GM23338 (cell line): Measurements from ENCODE around the gene CD180. TPM values are rescaled to one million over a fixed set of nuclear protein-coding genes. Genes with fewer than 3 reads are reported as not detected.

Experiments used
- ATAC-seq: fragments of 200-7000 bp; cut with Tn5 transposase; 3 replicates; pipeline ENCODE4 v1.9.1; 2020
- DNase-seq: peaks from one replicate; pipeline ENCODE4 v3.0.0-alpha.2; 2015; ENCODE audit warnings: low spot score
- H2AFZ ChIP-seq: fragments of 200-600 bp; sonication (generic); 2 replicates; pipeline ENCODE4 v1.8.0; 2016; ENCODE audit warnings: antibody characterized with exemption, mild to moderate bottlenecking, moderate library complexity
- H3F3A ChIP-seq: fragments of 200-600 bp; sonication (generic); replicated peaks from 2 replicates; pipeline ENCODE4 v1.8.0; 2017; ENCODE audit warnings: antibody characterized with exemption, mixed run types, low read depth
- H3K27ac ChIP-seq: fragments of 200-600 bp; sonication (generic); 2 replicates; pipeline ENCODE4 v1.6.1; 2016; ENCODE audit warnings: low read depth
- H3K27me3 ChIP-seq: fragments of 200-600 bp; sonication (generic); 2 replicates; pipeline ENCODE4 v1.8.0; 2016; ENCODE audit warnings: mild to moderate bottlenecking, mixed run types, moderate library complexity; ENCODE audit not compliant: insufficient read depth
- H3K36me3 ChIP-seq: fragments of 200-600 bp; sonication (generic); 2 replicates; pipeline ENCODE4 v1.8.0; 2016; ENCODE audit warnings: mild to moderate bottlenecking; ENCODE audit not compliant: insufficient read depth
- H3K4me1 ChIP-seq: fragments of 200-600 bp; sonication (generic); 2 replicates; pipeline ENCODE4 v1.8.0; 2016; ENCODE audit warnings: mild to moderate bottlenecking, moderate library complexity; ENCODE audit not compliant: insufficient read depth
- H3K4me2 ChIP-seq: fragments of 200-600 bp; sonication (generic); 2 replicates; pipeline ENCODE4 v1.7.1; 2017; ENCODE audit warnings: mixed run types
- H3K4me3 ChIP-seq: fragments of 200-600 bp; sonication (generic); 2 replicates; pipeline ENCODE4 v1.6.1; 2016; ENCODE audit warnings: mixed run types
- H3K79me2 ChIP-seq: fragments of 200-600 bp; sonication (generic); replicated peaks from 2 replicates; pipeline ENCODE4 v1.8.0; 2017; ENCODE audit warnings: mild to moderate bottlenecking; ENCODE audit not compliant: insufficient read depth
- H3K9me2 ChIP-seq: fragments of 200-600 bp; sonication (generic); 2 replicates; pipeline ENCODE4 v1.8.0; 2017; ENCODE audit not compliant: insufficient read depth
- H4K20me1 ChIP-seq: fragments of 200-600 bp; sonication (generic); replicated peaks from 2 replicates; pipeline ENCODE4 v1.8.0; 2017; ENCODE audit warnings: mild to moderate bottlenecking; ENCODE audit not compliant: insufficient read depth
- H3K27ac Mint-ChIP-seq: 2 replicates; pipeline ENCODE4 v1.8.0; 2020; ENCODE audit warnings: inconsistent platforms, mild to moderate bottlenecking, moderate library complexity, mixed read lengths
- H3K27me3 Mint-ChIP-seq: 3 replicates; pipeline ENCODE4 v1.8.0; 2022; ENCODE audit warnings: low read depth, mild to moderate bottlenecking, moderate library complexity, mixed read lengths, inconsistent platforms; ENCODE audit not compliant: insufficient read depth, poor library complexity
- H3K36me3 Mint-ChIP-seq: 3 replicates; pipeline ENCODE4 v1.8.0; 2021; ENCODE audit warnings: low read depth, mild to moderate bottlenecking, inconsistent platforms, moderate library complexity, mixed read lengths
- H3K4me1 Mint-ChIP-seq: 3 replicates; pipeline ENCODE4 v1.8.0; 2020; ENCODE audit warnings: mild to moderate bottlenecking, inconsistent platforms, mixed read lengths
- H3K4me3 Mint-ChIP-seq: 3 replicates; pipeline ENCODE4 v1.8.0; 2021; ENCODE audit warnings: moderate library complexity, mild to moderate bottlenecking, inconsistent platforms, mixed read lengths
- H3K9me3 Mint-ChIP-seq: 3 replicates; pipeline ENCODE4 v1.8.0; 2020; ENCODE audit warnings: moderate library complexity, mild to moderate bottlenecking, inconsistent platforms, mixed read lengths
- JUNB ChIP-seq: IDR thresholded peaks from one replicate; pipeline ENCODE4 v1.6.1; 2016; ENCODE audit warnings: antibody characterized with exemption; ENCODE audit not compliant: unreplicated experiment
- NANOG ChIP-seq: IDR thresholded peaks from 2 replicates; pipeline ENCODE4 v1.6.1; 2016; ENCODE audit warnings: antibody characterized with exemption, borderline replicate concordance
- REST ChIP-seq: IDR thresholded peaks from one replicate; pipeline ENCODE4 v1.6.1; 2018; ENCODE audit warnings: antibody characterized with exemption; ENCODE audit not compliant: unreplicated experiment
- STAT1 ChIP-seq: IDR thresholded peaks from one replicate; pipeline ENCODE4 v1.6.1; 2016; ENCODE audit warnings: antibody characterized with exemption; ENCODE audit not compliant: unreplicated experiment
- polyA plus RNA-seq: library from polyadenylated mRNA; unstranded; fragments of >200 nt; fragmentation: Nextera tagmentation; extraction: Ambion mirVana; gene quantifications from 2 replicates; pipeline ENCODE4 v1.2.1, GENCODE V29; 2016
- total RNA-seq: library from RNA; depleted of rRNA; stranded (reverse); fragments of >200 nt; shearing (Covaris generic); gene quantifications from 2 replicates; pipeline ENCODE4 v1.2.3, GENCODE V29; 2014
- TF ChIP-seq, protein P1 (sequence below), 2 experiments: fragments of 200-600 bp in 1 of 2; sonication (generic) in 1 of 2; conservative IDR thresholded peaks; 2 replicates each; pipeline versions ENCODE4 v1.5.1 to v1.6.1; 2016 to 2017; ENCODE audit warnings: antibody characterized with exemption in 2 of 2, low read depth in 2 of 2, mild to moderate bottlenecking in 2 of 2, moderate library complexity in 1 of 2
- TF ChIP-seq, protein P2 (sequence below): IDR thresholded peaks from 2 replicates; pipeline ENCODE4 v1.6.1; 2016; ENCODE audit warnings: antibody characterized with exemption

CD180 gene
- total and polyA plus RNA-seq, 2 experiments from 2014 or later, result not detected

GRCh38 chr5:67188274-67189078 lies 8.1 kb downstream of the CD180 start:
- 0 out of 2 replicates have a peak, but pooled peaks cover 6% of the 10 kb centered on the region for H3K4me1 ChIP-seq
- H3K27me3 ChIP-seq, result no peaks in the 10 kb centered on the region
- Mint-ChIP-seq H3K4me3 (no peak overlapping the region), H3K27me3 (peaks cover 5% of the 10 kb centered on the region), H3K4me1 (peaks cover 10% of the 10 kb centered on the region), H3K36me3 (peaks cover 6% of the 10 kb centered on the region; the same call in 2 of the 3 replicates), H3K27ac (no peak overlapping the region), H3K9me3 (peaks cover 9% of the 10 kb centered on the region)
- H2AFZ ChIP-seq, result 0 out of 2 replicates have a peak overlapping the region, but pooled peaks have one; percentile 10
- H3K9me2 ChIP-seq, result peaks cover 13% of the 10 kb centered on the region; the same call in 1 of the 2 replicates
- TF ChIP-seq JUNB, result no peak
- no peaks in the 10 kb centered on the region for H3F3A ChIP-seq
- H3K4me2 ChIP-seq, result no peak overlapping the region
- ATAC-seq, result no peak
- DNase-seq, result no peak
- H3K4me3 ChIP-seq, result no peak overlapping the region
- H3K79me2 ChIP-seq, result no peaks in the 10 kb centered on the region
- H3K36me3 ChIP-seq, result no peaks in the 10 kb centered on the region
- no peak overlapping the region for H3K27ac ChIP-seq
- H4K20me1 ChIP-seq, result no peaks in the 10 kb centered on the region

GRCh38 chr5:67187006-67187715 lies 9.4 kb downstream of the CD180 start:
- H3K4me2 ChIP-seq, result no peak overlapping the region
- ATAC-seq (no peak), DNase-seq (no peak)
- Mint-ChIP-seq H3K4me1 (peaks cover 20% of the 10 kb centered on the region), H3K27ac (no peak overlapping the region), H3K9me3 (peaks cover 2% of the 10 kb centered on the region; the same call in 2 of the 3 replicates), H3K27me3 (peaks cover 3% of the 10 kb centered on the region), H3K36me3 (no peaks in the 10 kb centered on the region; the same call in 2 of the 3 replicates), H3K4me3 (no peak overlapping the region)
- H3K27ac ChIP-seq, result no peak overlapping the region
- no peak overlapping the region for H2AFZ ChIP-seq
- H3K27me3 ChIP-seq, result no peaks in the 10 kb centered on the region
- H3F3A ChIP-seq, result no peaks in the 10 kb centered on the region
- peaks cover 17% of the 10 kb centered on the region for H3K9me2 ChIP-seq
- peaks cover 13% of the 10 kb centered on the region; the same call in 1 of the 2 replicates for H3K4me1 ChIP-seq
- H3K36me3 ChIP-seq, result no peaks in the 10 kb centered on the region
- no peaks in the 10 kb centered on the region for H3K79me2 ChIP-seq
- H4K20me1 ChIP-seq, result no peaks in the 10 kb centered on the region
- H3K4me3 ChIP-seq, result no peak overlapping the region
- TF ChIP-seq, protein P1, sequence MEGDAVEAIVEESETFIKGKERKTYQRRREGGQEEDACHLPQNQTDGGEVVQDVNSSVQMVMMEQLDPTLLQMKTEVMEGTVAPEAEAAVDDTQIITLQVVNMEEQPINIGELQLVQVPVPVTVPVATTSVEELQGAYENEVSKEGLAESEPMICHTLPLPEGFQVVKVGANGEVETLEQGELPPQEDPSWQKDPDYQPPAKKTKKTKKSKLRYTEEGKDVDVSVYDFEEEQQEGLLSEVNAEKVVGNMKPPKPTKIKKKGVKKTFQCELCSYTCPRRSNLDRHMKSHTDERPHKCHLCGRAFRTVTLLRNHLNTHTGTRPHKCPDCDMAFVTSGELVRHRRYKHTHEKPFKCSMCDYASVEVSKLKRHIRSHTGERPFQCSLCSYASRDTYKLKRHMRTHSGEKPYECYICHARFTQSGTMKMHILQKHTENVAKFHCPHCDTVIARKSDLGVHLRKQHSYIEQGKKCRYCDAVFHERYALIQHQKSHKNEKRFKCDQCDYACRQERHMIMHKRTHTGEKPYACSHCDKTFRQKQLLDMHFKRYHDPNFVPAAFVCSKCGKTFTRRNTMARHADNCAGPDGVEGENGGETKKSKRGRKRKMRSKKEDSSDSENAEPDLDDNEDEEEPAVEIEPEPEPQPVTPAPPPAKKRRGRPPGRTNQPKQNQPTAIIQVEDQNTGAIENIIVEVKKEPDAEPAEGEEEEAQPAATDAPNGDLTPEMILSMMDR (conservative IDR thresholded peaks at IDR 0.05; ENCODE audit: low read depth in 2 of 2), result no peak
- TF ChIP-seq REST (no peak), NANOG (no peak), STAT1 (no peak)
- TF ChIP-seq, protein P2, sequence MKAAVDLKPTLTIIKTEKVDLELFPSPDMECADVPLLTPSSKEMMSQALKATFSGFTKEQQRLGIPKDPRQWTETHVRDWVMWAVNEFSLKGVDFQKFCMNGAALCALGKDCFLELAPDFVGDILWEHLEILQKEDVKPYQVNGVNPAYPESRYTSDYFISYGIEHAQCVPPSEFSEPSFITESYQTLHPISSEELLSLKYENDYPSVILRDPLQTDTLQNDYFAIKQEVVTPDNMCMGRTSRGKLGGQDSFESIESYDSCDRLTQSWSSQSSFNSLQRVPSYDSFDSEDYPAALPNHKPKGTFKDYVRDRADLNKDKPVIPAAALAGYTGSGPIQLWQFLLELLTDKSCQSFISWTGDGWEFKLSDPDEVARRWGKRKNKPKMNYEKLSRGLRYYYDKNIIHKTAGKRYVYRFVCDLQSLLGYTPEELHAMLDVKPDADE, result no peak
